Ovary (tissue), 9 donors: Measurements from ENCODE around the gene FIBCD1. TPM values are rescaled to one million over a fixed set of nuclear protein-coding genes. Genes with fewer than 3 reads are reported as not detected.

Experiments used
- DNase-seq, 5 donors: peaks; one replicate each; pipeline ENCODE4 v3.0.0-alpha.2; 2019 to 2020
- H3K27ac ChIP-seq, 2 donors: fragments of 200-600 bp; one replicate each; pipeline versions ENCODE4 v1.5.1 to v1.8.0; 2019 to 2022
- H3K27me3 ChIP-seq: fragments of 200-600 bp; one replicate; pipeline ENCODE4 v1.8.0; 2022
- H3K36me3 ChIP-seq: fragments of 200-600 bp; sonication (generic); one replicate; pipeline ENCODE4 v1.5.1; 2019
- H3K4me1 ChIP-seq: one replicate; pipeline ENCODE4 v1.8.1; 2013; ENCODE audit warnings: mild to moderate bottlenecking, moderate library complexity; ENCODE audit not compliant: insufficient read depth
- H3K4me3 ChIP-seq: fragments of 200-600 bp; sonication (generic); one replicate; pipeline ENCODE4 v1.5.1; 2017
- H3K9me3 ChIP-seq, 2 donors: fragments of 200-600 bp in 1 of 2; sonication (generic) in 1 of 2; one replicate each; pipeline versions ENCODE4 v1.5.1 to v1.8.1; 2013 to 2019; ENCODE audit warnings: mild to moderate bottlenecking in 1 of 2, moderate library complexity in 1 of 2
- CTCF ChIP-seq, 3 donors: fragments of 450-650 bp in 2 of 3; fragments of 200-600 bp in 1 of 3; IDR thresholded peaks; one replicate each; pipeline versions ENCODE4 v1.5.1 to v1.8.0; 2016 to 2022; ENCODE audit warnings: antibody characterized with exemption in 3 of 3, mild to moderate bottlenecking in 1 of 3
- EP300 ChIP-seq: sonication (generic); formaldehyde crosslinking; IDR thresholded peaks from one replicate; pipeline ENCODE4 v1.6.1; 2017; ENCODE audit warnings: antibody characterized with exemption
- POLR2A ChIP-seq: fragments of 450-650 bp; IDR thresholded peaks from one replicate; pipeline ENCODE4 v1.6.1; 2017; ENCODE audit warnings: antibody characterized with exemption, mild to moderate bottlenecking, moderate library complexity
- WGBS, 3 donors: extraction: QIAGEN DNeasy Blood & Tissue Kit in 1 of 3; methylation state at CpG; one replicate each; pipeline versions ENCODE4 v1.1.5 to v1.1.7; 2013 to 2017; 5-methylcytosine and 5-hydroxymethylcytosine counted together
- intact Hi-C, 4 donors: fragments of 100-400 bp; cut with DNase I; formaldehyde crosslinking; loops; one replicate each; pipeline versions ENCODE4 v1.11.0 to v1.15.1; 2022 to 2023
- polyA plus RNA-seq, 2 donors: library from polyadenylated mRNA; stranded (reverse); fragments of 200-250 nt in 1 of 2; fragments of 350-450 nt in 1 of 2; fragmentation: Illumina TruSeq in 1 of 2; extraction: RNeasy Lipid Tissue Mini Kit (QIAGEN cat#74804) in 1 of 2; gene quantifications; one replicate each; pipeline ENCODE4 v1.2.3, GENCODE V29; 2013 to 2014
- total RNA-seq, 7 donors: library from RNA; depleted of rRNA in 2 of 7; stranded (reverse); fragments of >200 nt in 2 of 7; fragmentation: NEBNext Ultra II Directional in 3 of 7; extraction: Animal tissue kit (Norgen Biotek cat#: 25700) in 3 of 7; gene quantifications; one replicate each; pipeline versions ENCODE4 v1.1.0 to v1.2.4, GENCODE V29; 2016 to 2023
- donor health status: DM: no; HTN: no; CAD: no; lungs with moderate emphysema.
- donor health status: DM: no; HTN: no; CAD: no.
- donor health status: Bipolar disorder and iron deficiency.
- donor health status: DM: yes; HTN: yes; CAD: no.
- donor health status: DM: no; HTN: no; CAD: no.
- donor health status: DM: yes; HTN: yes; CAD: no.

Gene FIBCD1
- total and polyA plus RNA-seq, 9 donors = 0.06 to 0.45 (median 0.12) TPM; not detected in 3

GRCh38 chr9:130938184-130938651 is 829 bp downstream of the FIBCD1 start:
- no peak overlapping the region for H3K4me3 ChIP-seq
- intact Hi-C loops = loop anchor here in 3 of 4 donors (5.0 to 10.0 kb wide), 5 partner anchors 63 to 526 kb away; no protein-coding TSS in a partner anchor
- DNase-seq = no peak
- no peak overlapping the region for H3K27ac ChIP-seq
- peaks cover 6% of the 10 kb centered on the region for H3K4me1 ChIP-seq
- no peaks in the 10 kb centered on the region for H3K9me3 ChIP-seq
- H3K36me3 ChIP-seq = no peaks in the 10 kb centered on the region
- H3K27me3 ChIP-seq = peaks cover 12% of the 10 kb centered on the region
- WGBS, 3 donors = 1 to 2% (median 2%) methylated on average over 11 to 52 of the region's 52 CpGs
- TF ChIP-seq CTCF (IDR thresholded peaks at IDR 0.05) (no peak), EP300 (no peak), POLR2A (no peak)

- Histone ChIP-seq H3K4me1 (peaks cover 6% of the 10 kb centered on the region), H3K27me3 (peaks cover 12% of the 10 kb centered on the region), H3K9me3 (no peaks in the 10 kb centered on the region), H3K36me3 (no peaks in the 10 kb centered on the region), H3K27ac (no peak overlapping the region), H3K4me3 (no peak overlapping the region)
- no peak for TF ChIP-seq EP300
- TF ChIP-seq POLR2A = no peak
- TF ChIP-seq CTCF (IDR thresholded peaks at IDR 0.05) = no peak
- no peak for DNase-seq
- intact Hi-C loops = loop anchor here in 3 of 4 donors (5.0 to 10.0 kb wide), 5 partner anchors 63 to 525 kb away; no protein-coding TSS in a partner anchor
- 60 to 61% (median 61%) methylated on average over 23 of the region's 23 CpGs for WGBS, 3 donors
Observed at GRCh38 chr9:130937146-130938076, 1.6 kb downstream of the FIBCD1 start.

DNA sequence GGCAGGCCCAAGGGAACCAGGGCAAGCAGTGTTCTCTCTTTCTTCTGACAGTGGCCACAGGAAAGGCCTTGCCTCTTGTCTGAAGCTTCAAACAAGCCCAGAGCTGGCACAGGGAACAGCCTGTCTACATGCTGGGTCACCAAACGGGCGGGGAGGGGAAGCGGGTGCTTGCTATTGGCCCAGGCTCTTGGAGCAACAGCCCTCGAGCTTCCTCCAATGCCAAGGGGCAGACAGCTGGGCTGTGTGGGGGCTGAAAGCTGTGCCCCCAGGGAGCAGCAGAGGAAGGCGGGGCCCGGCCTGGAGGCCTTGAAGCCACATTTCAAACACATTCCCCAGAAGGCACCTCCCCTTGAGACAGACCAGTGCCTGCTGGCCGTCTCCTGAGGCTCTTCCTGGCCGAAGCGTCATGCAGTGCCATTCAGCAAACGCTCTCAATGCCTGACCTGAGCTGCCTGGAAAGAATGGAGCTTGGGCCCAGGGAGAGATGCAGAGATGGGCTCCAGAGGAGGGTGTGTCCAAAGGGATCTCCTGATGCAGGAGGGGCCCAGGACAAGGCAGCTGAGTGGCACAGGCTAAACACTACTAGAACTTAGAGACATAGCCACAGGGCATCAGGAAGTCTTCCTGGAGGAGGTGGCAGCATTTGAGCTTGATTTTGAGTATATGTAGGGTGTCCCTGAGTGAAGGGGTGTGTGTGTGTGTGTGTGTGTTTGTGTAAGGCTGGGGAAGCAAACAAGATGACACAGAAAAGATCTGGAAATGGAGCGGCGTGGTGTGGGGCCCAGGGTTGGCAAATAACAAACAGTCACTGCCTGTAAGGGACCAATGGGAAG is 2.5 kb downstream of the FIBCD1 start:
- H3K4me3 ChIP-seq = no peak overlapping the region
- peak in 4 of 5 donors; percentile 49 to 77 (median 61) for DNase-seq
- intact Hi-C loops = loop anchor here in 3 of 4 donors (5.0 to 10.0 kb wide), 5 partner anchors 62 to 524 kb away; no protein-coding TSS in a partner anchor
- 19 to 25% (median 22%) methylated on average over 12 of the region's 12 CpGs for WGBS, 3 donors
- H3K9me3 ChIP-seq = no peaks in the 10 kb centered on the region
- H3K36me3 ChIP-seq = no peaks in the 10 kb centered on the region
- no peak overlapping the region for H3K27ac ChIP-seq
- TF ChIP-seq EP300 (no peak), CTCF (IDR thresholded peaks at IDR 0.05) (no peak), POLR2A (no peak)
- peaks cover 6% of the 10 kb centered on the region for H3K4me1 ChIP-seq
- H3K27me3 ChIP-seq = peaks cover 12% of the 10 kb centered on the region

DNA sequence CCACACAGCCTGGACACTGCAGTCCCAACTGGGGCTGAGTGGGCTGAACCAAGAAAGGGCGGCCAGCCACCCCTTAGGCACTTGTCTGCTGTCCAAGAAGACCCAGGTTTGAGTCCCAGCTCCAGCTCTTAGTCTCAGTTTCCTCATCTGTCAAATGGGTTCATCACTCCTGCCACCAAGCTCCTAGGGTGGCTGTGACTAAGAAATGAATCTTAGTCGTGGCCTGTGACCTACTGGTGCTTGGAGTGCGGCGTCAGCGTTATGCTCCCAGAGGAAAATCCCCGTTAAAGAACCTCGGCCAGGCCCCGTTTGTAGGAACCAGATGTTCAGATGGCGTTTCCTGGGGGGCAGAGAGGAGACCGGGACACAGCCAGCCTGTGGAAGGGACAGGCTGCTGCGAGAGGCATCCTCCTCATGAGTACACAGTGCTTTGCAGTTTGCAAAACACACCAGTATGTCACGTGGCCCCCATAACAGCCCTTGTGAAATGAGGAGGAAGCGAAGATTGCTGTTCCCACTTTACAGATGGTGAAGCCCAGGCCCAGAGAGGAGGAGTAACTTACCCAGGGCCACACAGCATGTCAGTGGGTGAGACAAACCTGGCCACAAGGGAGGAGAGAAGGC is 3.3 kb downstream of the FIBCD1 start:
- TF ChIP-seq POLR2A (no peak), CTCF (IDR thresholded peaks at IDR 0.05) (no peak), EP300 (no peak)
- intact Hi-C loops = loop anchor here in 3 of 4 donors (5.0 to 10.0 kb wide), 5 partner anchors 61 to 523 kb away; no protein-coding TSS in a partner anchor
- Histone ChIP-seq H3K27ac (no peak overlapping the region), H3K4me1 (peaks cover 6% of the 10 kb centered on the region), H3K4me3 (no peak overlapping the region), H3K9me3 (no peaks in the 10 kb centered on the region), H3K36me3 (no peaks in the 10 kb centered on the region), H3K27me3 (peaks cover 12% of the 10 kb centered on the region)
- DNase-seq = peak in 1 of 5 donors; percentile 15
- 73 to 77% (median 74%) methylated on average over 13 of the region's 13 CpGs for WGBS, 3 donors
